ENCODE results near the gene UGT1A4.

The UGT1A4 gene

GRCh38 chr2:233718552-233718951, at the start of gene UGT1A4:
Gene UGT1A4 (plus strand): TSS chr2:233718736. CDS start chr2:233718821, 85 bp downstream.
- no peak for DNase-seq

- no peak for DNase-seq
Observed at GRCh38 chr2:233671290-233672161, 47.0 kb upstream of the UGT1A4 start, which contains the start of gene UGT1A9. Gene UGT1A9 (plus strand): TSS chr2:233671898. CDS start chr2:233671935, 37 bp downstream.

- peak; percentile 54 for DNase-seq
Observed at GRCh38 chr2:233672886-233673285, 45.6 kb upstream of the UGT1A4 start.

GRCh38 chr2:233673896-233674295, 44.6 kb upstream of the UGT1A4 start:
- no peak for DNase-seq

- no peak for DNase-seq
Observed at GRCh38 chr2:233674314-233674713, 44.2 kb upstream of the UGT1A4 start.

- DNase-seq: no peak
Observed at GRCh38 chr2:233674995-233675394, 43.5 kb upstream of the UGT1A4 start.

- no peak for DNase-seq
Observed at GRCh38 chr2:233676046-233676445, 42.5 kb upstream of the UGT1A4 start.

- DNase-seq: no peak
Observed at GRCh38 chr2:233679196-233679595, 39.3 kb upstream of the UGT1A4 start.

GRCh38 chr2:233680361-233681045, 38.0 kb upstream of the UGT1A4 start:
- DNase-seq: no peak

- DNase-seq: no peak
Observed at GRCh38 chr2:233681521-233682099, 36.9 kb upstream of the UGT1A4 start, which contains the start of gene UGT1A7. Gene UGT1A7 (plus strand): TSS chr2:233681901. CDS start chr2:233681938, 37 bp downstream.

- no peak for DNase-seq
Observed at GRCh38 chr2:233684640-233685039, 33.9 kb upstream of the UGT1A4 start.

GRCh38 chr2:233686928-233687327, 31.6 kb upstream of the UGT1A4 start:
- peak; percentile 86 for DNase-seq

GRCh38 chr2:233688341-233688740, 30.2 kb upstream of the UGT1A4 start:
- no peak for DNase-seq

- DNase-seq: peak; percentile 32
Observed at GRCh38 chr2:233689031-233689430, 29.5 kb upstream of the UGT1A4 start.

GRCh38 chr2:233689501-233689900, 29.0 kb upstream of the UGT1A4 start:
- peak; percentile 69 for DNase-seq

GRCh38 chr2:233690444-233690843, 28.1 kb upstream of the UGT1A4 start:
- DNase-seq: no peak

- no peak for DNase-seq
Observed at GRCh38 chr2:233691443-233692433, 26.8 kb upstream of the UGT1A4 start.

GRCh38 chr2:233692648-233693047, 25.9 kb upstream of the UGT1A4 start, which contains the start of gene UGT1A6:
Gene UGT1A6 (plus strand): TSS chr2:233692890. CDS start chr2:233693005, 115 bp downstream.
- no peak for DNase-seq

- DNase-seq: no peak
Observed at GRCh38 chr2:233693963-233694362, 24.6 kb upstream of the UGT1A4 start.

GRCh38 chr2:233698740-233699139, 19.8 kb upstream of the UGT1A4 start:
- DNase-seq: no peak

- DNase-seq: no peak
Observed at GRCh38 chr2:233699424-233700027, 19.0 kb upstream of the UGT1A4 start.

All from hematopoietic multipotent progenitor cell treated with erythropoietin and hydrocortisone succinate and interleukin-3 and kit ligand, for 4 days (in vitro differentiated cells).